GM19438 (cell line): ENCODE results near the gene SH3GLB2.

Experiments used
- ATAC-seq: cut with Tn5 transposase; IDR thresholded peaks from one replicate; pipeline ENCODE4 v1.9.1; 2021; ENCODE audit warnings: low read depth; ENCODE audit not compliant: unreplicated experiment

SH3GLB2 gene

DNA sequence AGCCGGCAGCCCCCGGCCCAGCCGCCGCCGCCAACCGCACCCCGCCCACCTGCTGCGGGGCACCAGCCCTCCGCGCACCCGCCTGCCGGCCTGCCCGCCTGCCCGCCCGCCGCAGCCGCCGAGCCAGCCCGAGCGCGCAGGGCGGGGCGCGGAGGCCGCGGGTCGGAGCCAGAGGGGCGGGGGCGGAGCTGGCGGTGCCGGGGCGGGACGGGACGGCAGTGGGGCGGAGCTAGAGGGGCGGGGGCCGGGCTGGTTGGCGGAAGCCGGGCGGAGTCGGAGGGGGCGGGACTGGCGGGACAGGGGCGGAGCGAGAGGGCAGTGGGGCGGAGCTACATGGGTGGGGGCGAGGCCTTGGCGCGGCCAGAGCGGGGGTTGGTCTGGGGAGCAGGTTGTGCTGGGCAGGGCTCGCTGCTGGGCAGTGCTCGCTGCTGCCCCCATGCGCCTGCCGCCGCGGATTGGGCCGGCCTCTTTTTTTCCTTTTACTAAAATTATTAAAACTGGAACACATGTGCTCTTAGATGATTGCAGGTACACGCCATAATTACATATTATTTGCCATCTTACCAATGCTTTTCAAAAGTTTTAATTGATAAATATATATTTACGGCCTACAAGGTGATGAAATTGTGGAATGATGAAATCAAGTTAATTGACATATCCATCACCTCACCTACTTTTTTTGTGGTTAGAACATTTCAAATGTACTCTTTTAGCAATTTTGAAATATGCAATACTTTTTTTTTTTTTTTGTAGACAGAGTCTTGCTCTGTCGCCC, at the start of gene SH3GLB2:
Gene SH3GLB2 (minus strand): TSS at position 140 of the 775 bp plus-strand sequence. CDS start 177 bp downstream, outside the sequence.
- peak; percentile 53 for ATAC-seq

DNA sequence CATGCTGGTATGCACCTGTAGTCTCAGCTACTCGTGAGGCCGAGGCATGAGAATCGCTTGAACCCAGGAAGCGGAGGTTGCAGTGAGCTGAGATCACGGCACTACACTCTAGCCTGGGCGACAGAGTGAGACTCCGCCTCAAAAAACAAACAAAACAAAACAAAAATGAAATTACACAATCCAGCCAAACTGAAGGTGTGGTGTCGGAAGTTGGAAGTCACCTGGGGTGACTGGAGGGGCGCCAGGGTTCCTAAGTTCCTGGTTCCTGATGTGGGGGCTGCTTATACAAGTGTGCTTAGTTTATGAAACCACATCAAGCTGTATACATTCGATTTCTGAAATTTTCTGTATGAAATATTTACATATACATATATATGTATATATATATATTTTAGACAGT, 49.1 kb upstream of the SH3GLB2 start:
- ATAC-seq, result no peak

DNA sequence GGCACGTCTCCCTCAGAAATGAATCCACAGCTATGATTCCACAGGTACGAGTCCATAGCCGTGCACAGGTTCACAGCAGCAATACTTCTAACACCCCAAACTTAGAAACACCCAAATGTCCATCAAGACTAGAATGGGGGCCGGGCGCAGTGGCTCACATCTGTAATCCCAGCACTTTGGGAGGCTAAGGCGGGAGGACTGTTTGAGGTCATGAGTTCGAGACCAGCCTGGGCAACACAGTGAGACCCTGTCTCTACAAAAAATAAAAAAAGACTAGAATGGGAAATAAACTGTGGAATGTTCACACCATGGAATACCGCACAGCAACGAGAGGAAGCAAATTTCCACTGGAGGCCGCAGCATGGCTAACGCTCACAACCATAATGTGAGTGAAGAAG, 48.5 kb upstream of the SH3GLB2 start:
- no peak for ATAC-seq

- ATAC-seq, result no peak
Measured at GRCh38 chr9:129075996-129076639, 48.0 kb upstream of the SH3GLB2 start.

- no peak for ATAC-seq
Measured at GRCh38 chr9:129074106-129074505, 46.0 kb upstream of the SH3GLB2 start.

DNA sequence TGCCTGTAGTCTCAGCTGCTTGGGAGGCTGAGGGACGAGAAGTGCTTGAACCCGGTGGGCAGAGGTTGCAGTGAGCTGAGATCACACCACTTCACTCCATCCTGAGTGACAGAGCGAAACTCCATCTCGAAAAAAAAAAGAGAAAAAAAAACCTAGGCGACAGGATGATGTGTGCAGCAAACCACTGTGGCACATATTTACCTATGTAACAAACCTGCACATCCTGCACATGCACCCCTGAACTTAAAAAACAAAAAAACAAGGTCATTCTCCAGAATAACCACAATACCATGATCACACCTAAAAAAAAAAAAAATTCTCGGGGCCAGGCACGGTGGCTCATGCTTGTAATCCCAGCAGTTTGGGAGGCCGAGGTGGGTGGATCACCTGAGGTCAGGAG, 45.3 kb upstream of the SH3GLB2 start:
- no peak for ATAC-seq

GRCh38 chr9:129072171-129072570, 44.0 kb upstream of the SH3GLB2 start:
- ATAC-seq, result no peak

- no peak for ATAC-seq
Measured at GRCh38 chr9:129071526-129072126, 43.5 kb upstream of the SH3GLB2 start.

GRCh38 chr9:129070696-129071525, 42.8 kb upstream of the SH3GLB2 start:
- ATAC-seq, result no peak

DNA sequence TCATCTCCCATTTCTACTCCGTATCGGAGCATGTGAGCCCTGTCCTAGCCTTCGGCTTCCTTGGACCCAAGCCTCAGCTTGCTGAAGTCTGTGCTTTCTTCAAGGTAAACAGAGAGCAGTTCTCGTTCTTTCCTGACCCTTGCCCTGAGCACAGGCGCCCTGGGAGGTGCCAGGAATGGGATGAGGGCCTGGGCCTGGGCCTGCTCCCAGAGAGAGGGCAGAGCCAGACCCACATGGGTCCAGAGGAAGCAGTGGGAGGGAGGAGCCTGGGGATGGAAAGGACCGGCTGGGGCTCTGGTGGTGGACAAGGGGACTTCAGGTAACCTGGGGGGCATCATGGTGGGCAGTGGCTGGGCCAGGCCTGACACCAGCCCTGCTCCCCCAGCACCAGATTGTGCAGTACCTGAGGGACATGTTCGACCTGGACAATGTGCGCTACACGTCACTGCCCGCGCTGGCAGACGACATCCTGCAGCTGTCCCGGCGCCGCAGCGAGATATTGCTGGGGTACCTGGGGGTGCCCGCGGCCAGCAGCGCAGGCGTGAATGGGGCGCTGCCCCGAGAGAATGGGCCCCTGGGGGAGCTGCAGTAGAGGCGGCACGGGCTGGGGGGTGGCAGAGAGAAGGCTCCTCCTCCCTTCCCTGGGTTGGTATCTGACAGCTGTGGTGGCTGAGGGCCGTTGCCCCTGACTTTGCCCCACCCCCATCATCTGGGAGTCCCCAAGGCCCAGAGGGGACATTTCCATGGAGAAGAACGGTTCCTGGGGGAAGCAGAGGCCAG, 41.9 kb upstream of the SH3GLB2 start:
- ATAC-seq, result no peak

- no peak for ATAC-seq
Measured at GRCh38 chr9:129068990-129069861, 41.1 kb upstream of the SH3GLB2 start.

- ATAC-seq, result no peak
Measured at GRCh38 chr9:129068110-129068509, 40.0 kb upstream of the SH3GLB2 start.

DNA sequence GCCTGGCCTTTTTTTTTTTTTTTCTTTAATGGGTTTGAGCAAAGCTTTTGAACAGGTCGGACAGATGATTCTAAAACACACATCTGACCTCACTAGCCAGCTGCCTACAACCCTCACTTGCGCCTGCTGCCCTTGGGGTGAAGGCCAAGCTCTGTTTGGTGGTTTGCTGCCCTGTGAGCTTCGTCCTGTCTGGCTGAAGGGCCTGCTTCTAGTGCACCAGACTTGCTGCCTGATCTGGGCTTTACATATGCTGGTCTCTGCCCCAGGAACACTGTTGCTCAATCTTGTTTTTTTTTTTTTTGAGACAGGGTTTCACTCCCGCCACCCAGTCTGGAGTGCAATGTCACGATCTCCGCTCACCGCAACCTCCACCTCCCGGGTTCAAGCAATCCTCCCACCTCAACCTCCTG, 36.4 kb upstream of the SH3GLB2 start:
- no peak for ATAC-seq

- no peak for ATAC-seq
Measured at GRCh38 chr9:129063061-129063460, 34.9 kb upstream of the SH3GLB2 start.

DNA sequence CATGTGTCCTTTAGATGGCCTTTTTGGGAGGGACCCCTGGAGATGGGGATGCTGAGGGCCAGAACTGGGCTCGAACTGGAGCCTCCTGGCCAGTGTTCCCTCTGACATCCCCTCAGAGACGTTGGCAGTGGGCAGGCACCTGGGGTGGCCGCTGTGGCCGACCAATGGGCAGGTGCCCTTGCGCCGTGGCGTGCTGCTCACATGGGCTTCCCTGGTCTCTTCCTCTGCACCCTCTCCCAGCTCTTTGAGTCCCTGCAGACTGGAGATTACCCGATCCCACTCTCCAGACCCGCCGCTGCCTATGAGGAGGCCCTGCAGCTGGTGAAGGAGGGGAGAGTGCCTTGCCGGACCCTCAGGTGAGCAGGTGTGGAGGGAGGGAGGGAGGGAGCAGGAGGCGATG, 32.9 kb upstream of the SH3GLB2 start:
- no peak for ATAC-seq

DNA sequence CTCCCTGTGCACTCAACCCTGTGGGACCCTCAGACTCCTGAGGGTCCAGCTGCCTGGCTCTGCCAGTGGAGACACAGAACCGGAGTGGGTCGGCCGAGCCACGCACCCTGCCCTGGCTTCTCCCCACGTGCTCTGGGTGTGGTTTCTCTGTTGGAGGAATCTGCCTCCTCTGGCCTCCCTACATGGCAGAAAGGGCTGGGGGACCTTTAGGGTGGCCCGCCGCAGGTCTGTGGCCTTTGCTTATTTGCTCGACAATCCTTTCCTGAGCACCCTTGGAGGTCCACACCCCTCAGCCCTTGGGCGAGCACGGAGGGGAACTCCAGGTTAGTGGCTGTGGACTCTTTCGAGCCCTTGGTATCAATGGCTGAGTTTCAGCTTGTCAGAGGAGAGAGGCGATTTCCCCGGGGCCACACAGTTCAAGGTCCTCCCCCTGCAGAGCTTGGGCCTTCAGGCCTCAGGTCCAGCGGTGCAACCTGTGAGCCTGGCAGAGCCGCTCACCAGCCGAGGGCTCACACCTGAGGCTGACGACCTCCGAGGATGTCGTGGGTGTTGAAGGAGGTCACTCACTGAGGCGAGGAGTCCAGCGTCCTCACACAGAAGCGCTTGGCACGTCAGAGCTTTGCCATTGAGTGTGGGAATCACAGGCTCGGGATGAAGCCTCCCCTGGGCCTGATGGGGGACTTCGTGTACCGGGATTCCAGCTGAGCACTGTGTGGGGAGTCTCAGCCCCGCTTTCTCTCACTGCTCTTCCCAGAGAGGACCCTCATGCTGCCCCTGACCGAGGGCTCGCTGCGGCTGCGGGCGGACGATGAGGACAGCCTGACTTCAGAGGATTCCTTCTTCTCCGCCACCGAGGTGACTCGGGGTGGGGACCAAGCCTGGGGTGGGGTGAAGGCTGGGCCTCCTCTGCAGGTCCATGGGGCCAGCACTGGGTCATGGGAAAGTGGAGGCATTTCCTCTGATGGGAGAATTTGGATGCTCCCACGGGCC, 32.0 kb upstream of the SH3GLB2 start:
- no peak for ATAC-seq

GRCh38 chr9:129058965-129059795, 31.0 kb upstream of the SH3GLB2 start:
- no peak for ATAC-seq
